ENCODE measurements around the gene CLEC10A.
"Not testable (repeated sequence)": the region's sequence is repeated elsewhere in the genome, so short reads cannot be mapped to it uniquely, and the experiment has no call there.

The CLEC10A gene

DNA sequence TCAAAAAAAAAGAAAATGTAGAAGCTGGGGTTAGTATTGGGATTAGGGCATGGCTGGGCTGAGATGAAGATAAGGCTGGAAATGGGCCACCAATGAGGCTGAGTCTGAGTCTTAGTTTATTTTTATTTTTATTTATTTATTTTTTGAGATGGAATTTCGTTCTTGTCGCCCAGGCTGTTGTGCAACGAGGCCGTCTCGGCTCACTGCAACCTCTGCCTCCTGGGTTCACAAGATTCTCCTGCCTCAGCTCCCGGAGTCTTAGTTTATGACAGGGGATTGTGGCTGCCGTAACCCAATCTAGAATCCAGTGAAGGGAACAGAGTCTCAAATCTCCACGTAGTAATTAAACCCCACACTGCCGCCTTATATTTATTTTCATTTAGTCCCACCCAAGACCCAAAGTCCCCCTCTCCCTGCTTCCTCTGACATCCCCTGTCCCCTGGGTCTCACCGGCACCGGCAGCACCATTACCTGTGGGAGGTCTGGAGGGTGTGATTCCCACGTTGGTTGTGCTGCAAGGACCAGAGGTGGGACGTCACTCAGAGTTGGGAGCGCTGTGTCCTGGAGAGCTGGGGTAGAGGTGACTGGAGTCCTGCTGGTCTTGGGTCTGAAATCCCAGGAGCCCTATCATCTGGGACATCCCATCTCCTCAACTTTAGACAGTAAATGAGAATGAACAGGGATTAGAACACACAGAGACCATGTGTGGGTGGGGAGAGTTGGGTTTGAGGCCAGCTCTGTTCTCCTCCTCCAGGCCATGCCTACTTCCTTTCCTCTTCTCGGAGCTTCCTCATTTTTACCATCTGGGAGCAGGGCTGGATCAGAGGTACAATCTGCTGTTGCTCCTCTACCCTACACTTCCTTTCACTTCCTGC is at the start of gene CLEC10A:
Gene CLEC10A (minus strand): TSS at position 671 of the 875 bp plus-strand sequence. CDS start 1,439 bp downstream, outside the sequence.
- DNase-seq (ENCODE audit: low spot score), result no peak
- TF ChIP-seq CTCF (IDR thresholded peaks at IDR 0.05; ENCODE audit: borderline replicate concordance, control extremely low read depth, extremely low read depth, insufficient read depth, missing control alignments), result no peak
- in situ Hi-C loops (cut with MboI; ENCODE audit: low sequenced_read_pairs, unreplicated experiment), result no loop called here

- TF ChIP-seq CTCF (IDR thresholded peaks at IDR 0.05; ENCODE audit: borderline replicate concordance, control extremely low read depth, extremely low read depth, insufficient read depth, missing control alignments), result no peak
- DNase-seq (ENCODE audit: low spot score), result no peak
- in situ Hi-C loops (cut with MboI; ENCODE audit: low sequenced_read_pairs, unreplicated experiment), result loop anchor here (25.0 kb wide), 1 partner anchor 217 kb away; no protein-coding TSS in a partner anchor
Observed at GRCh38 chr17:7129311-7129710, 49.3 kb upstream of the CLEC10A start.

- TF ChIP-seq CTCF (IDR thresholded peaks at IDR 0.05; ENCODE audit: borderline replicate concordance, control extremely low read depth, extremely low read depth, insufficient read depth, missing control alignments), result no peak
- DNase-seq (ENCODE audit: low spot score), result no peak
- in situ Hi-C loops (cut with MboI; ENCODE audit: low sequenced_read_pairs, unreplicated experiment), result loop anchor here (25.0 kb wide), 1 partner anchor 216 kb away; no protein-coding TSS in a partner anchor
Observed at GRCh38 chr17:7128160-7128559, 48.1 kb upstream of the CLEC10A start.

DNA sequence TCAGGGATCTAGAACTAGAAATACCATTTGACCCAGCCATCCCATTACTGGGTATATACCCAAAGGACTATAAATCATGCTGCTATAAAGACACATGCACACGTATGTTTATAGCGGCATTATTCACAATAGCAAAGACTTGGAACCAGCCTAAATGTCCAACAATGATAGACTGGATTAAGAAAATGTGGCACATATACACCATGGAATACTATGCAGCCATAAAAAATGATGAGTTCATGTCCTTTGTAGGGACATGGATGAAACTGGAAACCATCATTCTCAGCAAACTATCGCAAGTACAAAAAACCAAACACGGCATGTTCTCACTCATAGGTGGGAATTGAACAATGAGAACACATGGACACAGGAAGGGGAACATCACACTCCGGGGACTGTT is 47.5 kb upstream of the CLEC10A start:
- in situ Hi-C loops (cut with MboI; ENCODE audit: low sequenced_read_pairs, unreplicated experiment), result loop anchor here (25.0 kb wide), 1 partner anchor 215 kb away; no protein-coding TSS in a partner anchor
- DNase-seq (ENCODE audit: low spot score), result not testable (repeated sequence)

DNA sequence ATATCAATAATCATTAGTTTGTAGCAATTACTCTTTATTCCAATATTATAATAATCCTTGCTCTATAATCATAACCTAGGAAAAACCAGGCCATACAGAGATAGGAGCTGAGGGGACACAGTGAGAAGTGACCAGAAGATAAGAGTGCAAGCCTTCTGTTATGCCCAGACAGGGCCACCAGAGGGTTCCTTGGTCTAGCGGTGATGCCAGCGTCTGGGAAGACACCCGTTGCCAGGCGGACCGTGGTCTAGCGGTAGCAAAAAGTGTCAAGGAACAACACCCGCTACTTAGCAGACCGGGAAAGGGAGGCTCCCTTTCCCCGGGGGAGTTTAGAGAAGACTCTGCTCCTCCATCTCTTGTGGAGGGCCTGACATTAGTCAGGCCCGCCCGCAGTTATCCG is 46.3 kb upstream of the CLEC10A start:
- DNase-seq (ENCODE audit: low spot score), result not testable (repeated sequence)
- in situ Hi-C loops (cut with MboI; ENCODE audit: low sequenced_read_pairs, unreplicated experiment), result loop anchor here (25.0 kb wide), 1 partner anchor 214 kb away; no protein-coding TSS in a partner anchor

DNA sequence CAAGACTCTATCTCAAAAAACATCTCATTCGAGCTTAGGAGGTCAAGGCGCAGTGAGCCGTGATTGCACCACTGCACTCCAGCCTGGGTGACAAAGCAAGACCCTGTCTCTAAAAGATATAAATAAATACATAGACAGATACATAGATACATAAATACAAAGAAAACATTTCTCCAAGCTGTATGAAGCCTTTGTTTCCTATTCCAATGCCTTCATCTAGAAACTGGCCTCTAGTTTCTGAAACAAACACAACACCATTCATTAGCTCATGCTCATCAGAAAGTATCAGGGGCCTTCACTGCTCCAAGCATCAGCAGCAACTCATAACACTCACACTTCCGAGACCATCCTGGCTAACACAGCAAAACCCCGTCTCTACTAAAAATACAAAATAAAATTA is 44.9 kb upstream of the CLEC10A start:
- in situ Hi-C loops (cut with MboI; ENCODE audit: low sequenced_read_pairs, unreplicated experiment), result loop anchor here (25.0 kb wide), 1 partner anchor 213 kb away; no protein-coding TSS in a partner anchor
- DNase-seq (ENCODE audit: low spot score), result no peak
- TF ChIP-seq CTCF (IDR thresholded peaks at IDR 0.05; ENCODE audit: borderline replicate concordance, control extremely low read depth, extremely low read depth, insufficient read depth, missing control alignments), result no peak

DNA sequence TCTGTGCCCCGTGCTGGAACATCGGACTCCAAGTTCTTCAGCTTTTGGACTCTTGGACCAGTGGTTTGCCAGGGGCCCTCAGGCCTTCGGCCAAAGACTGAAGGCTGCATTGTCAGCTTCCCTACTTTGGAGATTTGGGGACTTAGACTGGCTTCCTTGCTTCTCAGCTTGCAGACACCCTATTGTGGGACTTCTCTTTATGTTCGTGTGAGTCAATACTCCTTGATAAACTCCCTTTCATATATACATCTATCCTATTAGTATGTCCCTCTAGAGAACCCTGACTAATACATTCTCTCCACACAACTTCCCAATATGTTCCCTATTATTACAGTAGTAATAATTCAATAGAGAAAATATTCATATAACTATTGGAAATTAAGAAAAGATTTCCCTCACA is 43.8 kb upstream of the CLEC10A start:
- no peak for DNase-seq (ENCODE audit: low spot score)
- in situ Hi-C loops (cut with MboI; ENCODE audit: low sequenced_read_pairs, unreplicated experiment), result no loop called here
- TF ChIP-seq CTCF (IDR thresholded peaks at IDR 0.05; ENCODE audit: borderline replicate concordance, control extremely low read depth, extremely low read depth, insufficient read depth, missing control alignments), result no peak
